ENCODE measurements around the gene WNT5B.

GRCh38 chr12:1634590-1635191 lies 5.7 kb downstream of the WNT5B start:
- TF ChIP-seq MAZ (IDR thresholded peaks at IDR 0.05; ENCODE audit: borderline replicate concordance, low read depth, low read length) = no peak
- TF ChIP-seq CTCF (conservative IDR thresholded peaks at IDR 0.05; ENCODE audit: low read depth, low read length) = peak; percentile 78
- no peak for TF ChIP-seq POLR2A (IDR thresholded peaks at IDR 0.05; ENCODE audit: low read depth, low read length)
- no peak for TF ChIP-seq USF2 (IDR thresholded peaks at IDR 0.05; ENCODE audit: low read depth, low read length)
- TF ChIP-seq SMC3 (IDR thresholded peaks at IDR 0.05; ENCODE audit: low read depth, low read length) = peak; percentile 70
- peak; percentile 67 for TF ChIP-seq RAD21 (IDR thresholded peaks at IDR 0.05; ENCODE audit: low read length)
- no peak for TF ChIP-seq RFX5 (IDR thresholded peaks at IDR 0.05; ENCODE audit: low read depth, low read length)
